ENCODE results near the gene SYNE1.

DNA sequence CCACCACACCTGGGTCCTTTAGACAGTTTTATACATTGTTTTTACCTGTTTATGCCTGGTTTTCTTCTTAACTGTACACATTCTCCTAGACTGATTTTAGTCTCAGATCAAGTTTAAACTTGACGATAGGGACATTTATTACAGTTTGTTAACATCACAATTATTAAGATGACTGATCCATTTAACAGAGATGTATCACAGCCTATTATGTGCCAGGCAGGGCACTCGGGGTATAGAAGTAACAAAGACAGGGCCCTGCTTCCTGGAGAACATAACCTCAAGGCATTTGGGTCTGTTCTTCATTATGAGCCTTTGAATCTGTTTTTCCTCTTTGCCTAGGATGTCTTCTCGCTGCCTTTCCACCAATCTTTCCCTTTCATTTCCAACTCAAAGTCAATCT, 449.2 kb downstream of the SYNE1 start:
- TF ChIP-seq, protein P1, sequence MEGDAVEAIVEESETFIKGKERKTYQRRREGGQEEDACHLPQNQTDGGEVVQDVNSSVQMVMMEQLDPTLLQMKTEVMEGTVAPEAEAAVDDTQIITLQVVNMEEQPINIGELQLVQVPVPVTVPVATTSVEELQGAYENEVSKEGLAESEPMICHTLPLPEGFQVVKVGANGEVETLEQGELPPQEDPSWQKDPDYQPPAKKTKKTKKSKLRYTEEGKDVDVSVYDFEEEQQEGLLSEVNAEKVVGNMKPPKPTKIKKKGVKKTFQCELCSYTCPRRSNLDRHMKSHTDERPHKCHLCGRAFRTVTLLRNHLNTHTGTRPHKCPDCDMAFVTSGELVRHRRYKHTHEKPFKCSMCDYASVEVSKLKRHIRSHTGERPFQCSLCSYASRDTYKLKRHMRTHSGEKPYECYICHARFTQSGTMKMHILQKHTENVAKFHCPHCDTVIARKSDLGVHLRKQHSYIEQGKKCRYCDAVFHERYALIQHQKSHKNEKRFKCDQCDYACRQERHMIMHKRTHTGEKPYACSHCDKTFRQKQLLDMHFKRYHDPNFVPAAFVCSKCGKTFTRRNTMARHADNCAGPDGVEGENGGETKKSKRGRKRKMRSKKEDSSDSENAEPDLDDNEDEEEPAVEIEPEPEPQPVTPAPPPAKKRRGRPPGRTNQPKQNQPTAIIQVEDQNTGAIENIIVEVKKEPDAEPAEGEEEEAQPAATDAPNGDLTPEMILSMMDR (IDR thresholded peaks at IDR 0.05), result no peak
- no peak for TF ChIP-seq SMAD4 (CRISPR knock-in tag; IDR thresholded peaks at IDR 0.05)
- TF ChIP-seq, protein P2, sequence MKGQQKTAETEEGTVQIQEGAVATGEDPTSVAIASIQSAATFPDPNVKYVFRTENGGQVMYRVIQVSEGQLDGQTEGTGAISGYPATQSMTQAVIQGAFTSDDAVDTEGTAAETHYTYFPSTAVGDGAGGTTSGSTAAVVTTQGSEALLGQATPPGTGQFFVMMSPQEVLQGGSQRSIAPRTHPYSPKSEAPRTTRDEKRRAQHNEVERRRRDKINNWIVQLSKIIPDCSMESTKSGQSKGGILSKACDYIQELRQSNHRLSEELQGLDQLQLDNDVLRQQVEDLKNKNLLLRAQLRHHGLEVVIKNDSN (CRISPR knock-in tag; IDR thresholded peaks at IDR 0.05), result no peak
- TF ChIP-seq, protein P3, sequence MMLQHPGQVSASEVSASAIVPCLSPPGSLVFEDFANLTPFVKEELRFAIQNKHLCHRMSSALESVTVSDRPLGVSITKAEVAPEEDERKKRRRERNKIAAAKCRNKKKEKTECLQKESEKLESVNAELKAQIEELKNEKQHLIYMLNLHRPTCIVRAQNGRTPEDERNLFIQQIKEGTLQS (CRISPR knock-in tag; conservative IDR thresholded peaks at IDR 0.05), result no peak
- no peak for TF ChIP-seq ZNF232 (CRISPR knock-in tag; IDR thresholded peaks at IDR 0.05)

All from WTC11 (cell line).